GM18505 (cell line): ENCODE measurements around the gene GAL3ST1.
"Not testable (repeated sequence)": the region's sequence is repeated elsewhere in the genome, so short reads cannot be mapped to it uniquely, and the experiment has no call there.

ENCODE experiments used
- ATAC-seq: cut with Tn5 transposase; IDR thresholded peaks from one replicate; pipeline ENCODE4 v1.9.1; 2021; ENCODE audit not compliant: unreplicated experiment
- POLR2A ChIP-seq: IDR thresholded peaks from 4 replicates; pipeline ENCODE4 v1.6.1; 2011; ENCODE audit warnings: borderline replicate concordance; ENCODE audit not compliant: insufficient read depth, insufficient read length; ENCODE audit errors: extremely low read depth

The GAL3ST1 gene

GRCh38 chr22:30565341-30565740, 9.1 kb downstream of the GAL3ST1 start:
- no peak for TF ChIP-seq POLR2A
- no peak for ATAC-seq

GRCh38 chr22:30564761-30565119, 9.7 kb downstream of the GAL3ST1 start:
- no peak for TF ChIP-seq POLR2A
- no peak for ATAC-seq

GRCh38 chr22:30564045-30564760, 10.3 kb downstream of the GAL3ST1 start:
- ATAC-seq = no peak
- no peak for TF ChIP-seq POLR2A

- ATAC-seq = no peak
- TF ChIP-seq POLR2A = no peak
These were observed 12.1 kb downstream of the GAL3ST1 start for GRCh38 chr22:30562366-30562765.

GRCh38 chr22:30561402-30562189, 12.9 kb downstream of the GAL3ST1 start:
- no peak for ATAC-seq
- no peak for TF ChIP-seq POLR2A

DNA sequence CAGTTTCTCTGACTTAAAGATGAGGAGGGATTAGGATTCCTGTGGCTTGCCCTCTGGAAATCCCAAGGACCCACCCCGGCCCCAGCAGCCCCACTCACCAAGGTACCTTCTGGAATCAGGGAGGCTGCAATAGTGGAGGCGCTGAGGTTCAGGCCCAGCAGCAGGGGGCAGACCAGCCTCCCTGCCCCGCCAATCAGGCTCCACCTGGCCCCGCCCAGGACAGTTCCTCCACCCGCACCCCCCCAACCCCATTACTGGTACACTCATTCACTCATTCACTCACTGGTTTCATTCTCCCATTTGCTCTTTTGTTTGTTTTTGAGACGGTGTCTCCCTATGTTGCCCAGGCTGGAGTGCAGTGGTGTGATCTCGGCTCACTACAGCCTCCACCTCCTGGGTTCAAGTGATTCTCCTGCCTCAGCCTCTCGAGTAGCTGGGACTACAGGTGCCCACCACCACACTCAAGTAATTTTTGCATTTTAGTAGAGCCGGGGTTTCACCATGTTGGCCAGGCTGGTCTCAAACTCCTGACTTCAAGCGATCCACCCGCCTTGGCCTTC, 13.7 kb downstream of the GAL3ST1 start:
- ATAC-seq = not testable (repeated sequence)

DNA sequence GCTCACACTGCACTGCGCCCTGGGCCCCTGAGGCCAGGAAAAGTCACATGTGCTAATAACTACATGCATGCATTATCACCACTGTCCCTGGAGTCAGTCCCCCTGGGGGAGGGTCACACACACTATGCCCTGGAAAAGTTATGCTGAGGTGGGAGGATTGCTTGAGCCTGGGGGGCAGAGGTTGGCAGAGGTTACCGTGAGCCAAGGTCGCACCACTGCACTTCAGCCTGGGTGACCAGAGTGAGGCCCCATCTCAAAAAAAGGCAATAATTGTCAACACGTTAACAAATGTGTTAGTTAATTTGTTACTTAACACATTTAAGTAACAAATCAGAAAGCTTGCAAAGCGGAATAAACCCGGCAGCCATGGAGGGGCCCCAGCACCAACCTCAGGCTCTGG, 14.6 kb downstream of the GAL3ST1 start:
- no peak for ATAC-seq
- no peak for TF ChIP-seq POLR2A

- TF ChIP-seq POLR2A = no peak
- no peak for ATAC-seq
These were observed 17.2 kb downstream of the GAL3ST1 start for GRCh38 chr22:30557243-30557642.

DNA sequence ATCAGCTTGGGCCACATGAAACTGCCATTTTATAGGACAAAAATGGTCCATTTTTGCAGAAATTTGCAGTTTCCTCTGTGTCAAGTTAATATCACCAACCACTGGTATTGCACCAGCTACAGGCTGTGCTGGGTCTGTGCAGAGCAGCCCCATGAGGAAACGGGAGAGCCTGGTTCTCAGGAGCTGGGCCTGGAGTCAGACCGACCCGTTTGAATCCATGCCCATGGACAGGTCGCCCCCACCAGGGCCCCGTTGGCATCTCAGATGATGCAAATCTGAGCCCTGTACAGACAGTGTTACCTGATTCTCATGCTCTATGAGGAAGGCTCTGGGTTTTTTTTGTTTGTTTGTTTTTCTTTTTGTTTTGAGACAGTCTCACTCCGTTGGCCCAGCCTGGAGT, 18.1 kb downstream of the GAL3ST1 start:
- no peak for TF ChIP-seq POLR2A
- no peak for ATAC-seq

- ATAC-seq = no peak
- no peak for TF ChIP-seq POLR2A
These were observed 18.9 kb downstream of the GAL3ST1 start for GRCh38 chr22:30555282-30556210.

GRCh38 chr22:30553971-30554370, 20.5 kb downstream of the GAL3ST1 start:
- TF ChIP-seq POLR2A = no peak
- ATAC-seq = no peak

DNA sequence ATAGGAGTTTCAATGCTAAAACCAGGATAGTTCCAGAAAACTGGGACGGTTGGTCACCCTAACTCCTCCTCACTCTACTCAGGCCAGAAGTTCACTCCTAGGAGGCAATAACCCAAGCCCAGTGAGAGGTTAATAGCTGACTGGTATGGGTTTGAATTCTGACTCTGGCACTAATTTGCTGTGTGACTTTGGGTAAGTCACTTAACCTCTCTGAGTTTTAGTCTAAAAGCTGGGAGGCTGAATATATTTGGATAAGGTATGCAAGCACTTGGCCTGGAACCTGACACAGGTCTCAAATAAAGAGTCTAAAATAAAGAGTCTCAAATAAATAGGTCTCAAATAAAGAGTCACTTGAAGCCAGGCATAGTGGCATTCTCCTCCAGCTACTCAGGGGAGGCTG, 21.7 kb downstream of the GAL3ST1 start:
- TF ChIP-seq POLR2A = no peak

DNA sequence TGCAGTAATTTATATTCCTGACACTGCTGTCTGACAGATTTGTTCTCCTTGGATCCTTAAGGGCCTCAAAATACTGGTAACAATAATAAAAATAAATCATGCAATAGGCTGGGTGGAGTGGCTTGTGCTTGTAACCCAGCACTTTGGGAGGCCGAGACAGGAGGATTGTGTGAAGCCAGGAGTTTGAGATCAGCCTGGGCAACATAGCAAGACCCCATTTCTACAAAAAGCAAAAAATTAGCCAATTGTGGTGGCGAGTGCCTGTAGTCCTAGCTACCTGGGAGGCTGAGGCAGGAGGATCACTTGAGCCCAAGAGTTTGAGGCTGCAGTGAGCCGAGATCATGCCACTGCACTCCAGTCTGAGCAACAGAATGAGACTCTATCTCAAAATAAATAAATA, 22.7 kb downstream of the GAL3ST1 start:
- not testable (repeated sequence) for ATAC-seq

More for the DNA sequence above, 21.7 kb downstream of the GAL3ST1 start:
- ATAC-seq = no peak
